G401.6 (cell line): Measurements from ENCODE around the gene ANKRD12.
A peak's percentile ranks its signal among the peaks of the same experiment; 100 is the strongest.
"Not testable (repeated sequence)": the region's sequence is repeated elsewhere in the genome, so short reads cannot be mapped to it uniquely, and the experiment has no call there.

Source experiments
- FAIRE-seq: peaks from 2 replicates; lab custom pipeline; 2012; peaks lifted over from hg19 to GRCh38; lab: Jason Lieb, UNC

Gene ANKRD12

GRCh38 chr18:9233771-9234440, 97.3 kb downstream of the ANKRD12 start:
- no peak for FAIRE-seq

GRCh38 chr18:9234528-9234927, 97.9 kb downstream of the ANKRD12 start:
- no peak for FAIRE-seq

- no peak for FAIRE-seq
Measured at GRCh38 chr18:9237981-9238380, 101.4 kb downstream of the ANKRD12 start.

GRCh38 chr18:9239720-9240119, 103.1 kb downstream of the ANKRD12 start:
- no peak for FAIRE-seq

- FAIRE-seq: no peak
Measured at GRCh38 chr18:9240270-9240669, 103.7 kb downstream of the ANKRD12 start.

GRCh38 chr18:9243029-9243428, 106.4 kb downstream of the ANKRD12 start:
- no peak for FAIRE-seq

GRCh38 chr18:9244376-9244775, 107.8 kb downstream of the ANKRD12 start:
- FAIRE-seq: no peak

- FAIRE-seq: no peak
Measured at GRCh38 chr18:9248661-9249060, 112.1 kb downstream of the ANKRD12 start.

- no peak for FAIRE-seq
Measured at GRCh38 chr18:9249254-9249653, 112.7 kb downstream of the ANKRD12 start.

- FAIRE-seq: peak; percentile 49
Measured at GRCh38 chr18:9259173-9259572, 122.6 kb downstream of the ANKRD12 start.

- FAIRE-seq: no peak
Measured at GRCh38 chr18:9260388-9261380, 124.1 kb downstream of the ANKRD12 start.

- no peak for FAIRE-seq
Measured at GRCh38 chr18:9263264-9263663, 126.7 kb downstream of the ANKRD12 start.

GRCh38 chr18:9264797-9265196, 128.2 kb downstream of the ANKRD12 start:
- FAIRE-seq: not testable (repeated sequence)

- no peak for FAIRE-seq
Measured at GRCh38 chr18:9273221-9273620, 136.6 kb downstream of the ANKRD12 start.

GRCh38 chr18:9275890-9276289, 139.3 kb downstream of the ANKRD12 start:
- FAIRE-seq: no peak

GRCh38 chr18:9278028-9278427, 141.4 kb downstream of the ANKRD12 start:
- FAIRE-seq: no peak

- no peak for FAIRE-seq
Measured at GRCh38 chr18:9280849-9281248, 144.3 kb downstream of the ANKRD12 start.

GRCh38 chr18:9281780-9282179, 145.2 kb downstream of the ANKRD12 start:
- no peak for FAIRE-seq

- FAIRE-seq: no peak
Measured at GRCh38 chr18:9283791-9284190, 147.2 kb downstream of the ANKRD12 start.

- no peak for FAIRE-seq
Measured at GRCh38 chr18:9285604-9286003, 149.0 kb downstream of the ANKRD12 start.

- no peak for FAIRE-seq
Measured at GRCh38 chr18:9287036-9287435, 150.5 kb downstream of the ANKRD12 start.

- FAIRE-seq: no peak
Measured at GRCh38 chr18:9289698-9290097, 153.1 kb downstream of the ANKRD12 start.

GRCh38 chr18:9290156-9290555, 153.6 kb downstream of the ANKRD12 start:
- FAIRE-seq: no peak
